NCI-H146 treated with DMSO at 0.1 percent for 48 hours (cell line): Measurements from ENCODE around the gene DYNLT4.
"Not testable (repeated sequence)": the region's sequence is repeated elsewhere in the genome, so short reads cannot be mapped to it uniquely, and the experiment has no call there.

Source experiments
- DNase-seq: peaks from one replicate; lab custom pipeline; 2025; ENCODE audit not compliant: unreplicated experiment; lab: John Stamatoyannopoulos, UW

The DYNLT4 gene

GRCh38 chr1:44766421-44766820, 40.7 kb downstream of the DYNLT4 start:
- not testable (repeated sequence) for DNase-seq

GRCh38 chr1:44760876-44761275, 46.3 kb downstream of the DYNLT4 start:
- DNase-seq = no peak

GRCh38 chr1:44759077-44759476, 48.1 kb downstream of the DYNLT4 start:
- DNase-seq = no peak

- DNase-seq = no peak
Observed at GRCh38 chr1:44757420-44757819, 49.7 kb downstream of the DYNLT4 start.
